ENCODE results near the gene TBCD. TPM values are rescaled to one million over a fixed set of nuclear protein-coding genes. Genes with fewer than 3 reads are reported as not detected.

TBCD gene
- total RNA-seq, 3 donors from 2014 or later = 45.4 to 65.9 (median 53.3) TPM

DNA sequence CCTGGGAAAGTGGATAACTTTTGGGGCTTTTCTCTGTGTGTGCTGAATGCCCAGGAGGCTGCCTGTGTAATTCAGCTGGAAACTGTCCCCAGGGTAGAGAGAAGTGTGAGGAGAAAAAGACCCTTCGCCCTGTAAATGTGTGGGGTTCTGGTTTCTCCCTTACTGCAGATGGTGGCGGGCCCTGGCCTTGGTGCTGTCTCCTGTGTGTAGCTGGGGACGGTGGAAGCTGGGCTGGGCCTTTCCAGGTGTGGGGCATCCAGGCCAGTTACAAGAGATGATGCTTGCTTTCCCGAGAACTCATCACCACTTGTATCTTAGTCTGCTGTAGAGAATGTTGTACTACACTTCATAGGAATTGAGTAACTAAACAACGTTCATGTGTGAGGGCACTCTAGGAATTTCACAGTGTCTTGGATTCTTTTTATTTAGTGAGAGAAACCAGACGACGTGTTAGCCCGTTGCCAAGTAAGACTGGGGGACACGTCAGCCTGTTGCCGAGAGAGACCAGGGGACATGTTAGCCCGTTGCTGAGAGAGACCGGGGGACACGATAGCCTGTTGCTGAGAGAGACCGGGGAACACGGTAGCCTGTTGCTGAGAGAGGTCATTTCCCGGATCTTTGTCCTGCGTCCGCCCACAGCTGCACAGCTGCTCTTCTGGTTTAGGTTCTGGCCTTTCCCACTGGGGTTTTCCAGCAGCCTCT lies 43.1 kb downstream of the TBCD start:
- intact Hi-C loops (cut with DNase I; ENCODE audit: low total_unique reads) = no loop called here
- no peak for DNase-seq (ENCODE audit: low spot score in 2 of 2)
- H3K9me3 ChIP-seq = no peaks in the 10 kb centered on the region
- TF ChIP-seq POLR2A (IDR thresholded peaks at IDR 0.05) (no peak), POLR2AphosphoS5 (IDR thresholded peaks at IDR 0.05) (no peak)
- TF ChIP-seq, protein P1, sequence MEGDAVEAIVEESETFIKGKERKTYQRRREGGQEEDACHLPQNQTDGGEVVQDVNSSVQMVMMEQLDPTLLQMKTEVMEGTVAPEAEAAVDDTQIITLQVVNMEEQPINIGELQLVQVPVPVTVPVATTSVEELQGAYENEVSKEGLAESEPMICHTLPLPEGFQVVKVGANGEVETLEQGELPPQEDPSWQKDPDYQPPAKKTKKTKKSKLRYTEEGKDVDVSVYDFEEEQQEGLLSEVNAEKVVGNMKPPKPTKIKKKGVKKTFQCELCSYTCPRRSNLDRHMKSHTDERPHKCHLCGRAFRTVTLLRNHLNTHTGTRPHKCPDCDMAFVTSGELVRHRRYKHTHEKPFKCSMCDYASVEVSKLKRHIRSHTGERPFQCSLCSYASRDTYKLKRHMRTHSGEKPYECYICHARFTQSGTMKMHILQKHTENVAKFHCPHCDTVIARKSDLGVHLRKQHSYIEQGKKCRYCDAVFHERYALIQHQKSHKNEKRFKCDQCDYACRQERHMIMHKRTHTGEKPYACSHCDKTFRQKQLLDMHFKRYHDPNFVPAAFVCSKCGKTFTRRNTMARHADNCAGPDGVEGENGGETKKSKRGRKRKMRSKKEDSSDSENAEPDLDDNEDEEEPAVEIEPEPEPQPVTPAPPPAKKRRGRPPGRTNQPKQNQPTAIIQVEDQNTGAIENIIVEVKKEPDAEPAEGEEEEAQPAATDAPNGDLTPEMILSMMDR (IDR thresholded peaks at IDR 0.05) = no peak
- peak overlapping the region in 1 of 2 donors; percentile 79 for H3K27ac ChIP-seq
- no peaks in the 10 kb centered on the region for H3K36me3 ChIP-seq
- no peaks in the 10 kb centered on the region for H3K4me1 ChIP-seq
- no peaks in the 10 kb centered on the region for H3K27me3 ChIP-seq
- no peak overlapping the region for H3K4me3 ChIP-seq

DNA sequence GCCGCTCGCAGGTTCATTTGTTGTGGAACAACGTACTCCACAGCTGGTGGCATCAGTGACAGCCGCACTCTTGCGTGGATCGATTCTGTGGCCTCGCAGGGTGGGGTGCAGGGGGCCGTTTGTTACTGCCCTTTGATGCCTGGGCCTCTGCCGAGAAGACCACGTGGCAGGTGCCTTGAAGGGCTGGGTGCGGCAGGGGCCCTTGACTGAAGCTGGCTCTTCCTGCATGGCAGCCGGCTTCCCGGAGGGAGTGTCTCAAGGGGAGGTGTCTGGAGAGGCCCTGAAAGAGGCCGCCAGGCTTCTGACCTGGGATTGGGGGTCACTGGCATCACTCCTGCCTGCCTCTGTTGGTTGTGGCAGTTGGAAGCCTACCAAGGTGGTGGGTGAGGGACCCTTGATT lies 43.8 kb downstream of the TBCD start:
- intact Hi-C loops (cut with DNase I; ENCODE audit: low total_unique reads) = no loop called here
- Histone ChIP-seq H3K27ac (peak overlapping the region in 1 of 2 donors; percentile 79), H3K4me3 (no peak overlapping the region), H3K36me3 (no peaks in the 10 kb centered on the region), H3K4me1 (no peaks in the 10 kb centered on the region), H3K9me3 (no peaks in the 10 kb centered on the region), H3K27me3 (no peaks in the 10 kb centered on the region)
- TF ChIP-seq POLR2A (IDR thresholded peaks at IDR 0.05) = no peak
- TF ChIP-seq, protein P1 (IDR thresholded peaks at IDR 0.05) = no peak
- no peak for TF ChIP-seq POLR2AphosphoS5 (IDR thresholded peaks at IDR 0.05)
- no peak for DNase-seq (ENCODE audit: low spot score in 2 of 2)

- Histone ChIP-seq H3K4me1 (no peaks in the 10 kb centered on the region), H3K4me3 (no peak overlapping the region)
- no peak for TF ChIP-seq POLR2A (IDR thresholded peaks at IDR 0.05)
- TF ChIP-seq POLR2AphosphoS5 (IDR thresholded peaks at IDR 0.05) = no peak
- TF ChIP-seq, protein P1 (IDR thresholded peaks at IDR 0.05) = no peak
Observed at GRCh38 chr17:82797061-82797460, 45.2 kb downstream of the TBCD start.

GRCh38 chr17:82798752-82799151 lies 46.9 kb downstream of the TBCD start:
- Histone ChIP-seq H3K27ac (no peak overlapping the region), H3K9me3 (no peaks in the 10 kb centered on the region), H3K36me3 (no peaks in the 10 kb centered on the region), H3K4me3 (no peak overlapping the region), H3K27me3 (no peaks in the 10 kb centered on the region), H3K4me1 (no peaks in the 10 kb centered on the region)
- intact Hi-C loops (cut with DNase I; ENCODE audit: low total_unique reads) = no loop called here
- TF ChIP-seq POLR2AphosphoS5 (IDR thresholded peaks at IDR 0.05) (no peak), POLR2A (IDR thresholded peaks at IDR 0.05) (no peak)
- TF ChIP-seq, protein P1 (IDR thresholded peaks at IDR 0.05) = no peak
- DNase-seq (ENCODE audit: low spot score in 2 of 2) = no peak

More at GRCh38 chr17:82797061-82797460, 45.2 kb downstream of the TBCD start:
- intact Hi-C loops (cut with DNase I; ENCODE audit: low total_unique reads) = no loop called here
- Histone ChIP-seq H3K36me3 (no peaks in the 10 kb centered on the region), H3K9me3 (no peaks in the 10 kb centered on the region), H3K27ac (no peak overlapping the region), H3K27me3 (no peaks in the 10 kb centered on the region)
- no peak for DNase-seq (ENCODE audit: low spot score in 2 of 2)

DNA sequence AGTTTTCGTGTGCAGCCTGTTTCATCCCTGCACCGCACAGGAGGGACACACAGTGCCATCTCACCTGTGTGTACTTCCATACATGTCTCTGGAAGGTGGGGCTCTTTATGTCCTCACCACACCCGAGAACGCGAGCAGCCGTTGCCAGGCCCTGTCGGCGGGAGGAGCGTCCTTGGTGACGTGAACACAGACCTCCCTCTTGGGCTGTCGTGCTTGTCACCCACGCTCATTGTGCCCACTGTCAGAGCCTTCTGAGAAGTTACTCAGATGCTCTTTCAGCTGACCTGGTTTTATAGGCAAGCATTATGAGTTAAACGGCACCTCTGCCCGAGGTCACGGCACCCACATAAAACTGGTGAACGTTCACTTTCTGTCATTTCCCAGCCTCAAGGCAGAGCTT lies 47.7 kb downstream of the TBCD start:
- Histone ChIP-seq H3K9me3 (no peaks in the 10 kb centered on the region), H3K27me3 (no peaks in the 10 kb centered on the region), H3K36me3 (no peaks in the 10 kb centered on the region), H3K27ac (no peak overlapping the region), H3K4me3 (no peak overlapping the region), H3K4me1 (peaks cover 0 to 5% of the 10 kb centered on the region in 2 donors)
- no peak for DNase-seq (ENCODE audit: low spot score in 2 of 2)
- TF ChIP-seq, protein P1 (IDR thresholded peaks at IDR 0.05) = no peak
- no peak for TF ChIP-seq POLR2AphosphoS5 (IDR thresholded peaks at IDR 0.05)
- no peak for TF ChIP-seq POLR2A (IDR thresholded peaks at IDR 0.05)
- intact Hi-C loops (cut with DNase I; ENCODE audit: low total_unique reads) = no loop called here

Measured in breast epithelium (tissue), 4 donors.